GOT3 (cell line): ENCODE results near the gene RNF152.
"Not testable (repeated sequence)": the region's sequence is repeated elsewhere in the genome, so short reads cannot be mapped to it uniquely, and the experiment has no call there.

ENCODE experiments used
- DNase-seq: peaks from one replicate; lab custom pipeline; 2025; ENCODE audit warnings: mixed read lengths; lab: John Stamatoyannopoulos, UW

RNF152 gene

DNA sequence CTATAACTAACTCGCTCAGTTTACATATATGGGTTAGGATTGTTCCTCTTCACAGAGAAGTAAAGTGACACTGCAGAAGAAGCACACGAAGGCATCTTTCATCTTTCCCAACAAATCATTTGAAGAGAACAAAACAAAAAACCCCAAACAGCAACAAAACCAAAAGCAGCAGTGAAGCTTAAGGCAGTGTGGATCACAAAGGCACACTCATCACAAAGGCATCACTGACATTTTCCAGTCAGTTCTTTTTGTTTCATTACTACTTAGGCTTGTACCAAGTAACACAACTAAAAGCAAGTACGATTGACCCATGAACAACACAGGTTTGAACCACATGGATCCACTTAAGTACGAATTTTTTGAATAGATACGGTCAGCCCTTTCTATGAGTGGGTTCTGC, 75.7 kb downstream of the RNF152 start:
- no peak for DNase-seq

DNA sequence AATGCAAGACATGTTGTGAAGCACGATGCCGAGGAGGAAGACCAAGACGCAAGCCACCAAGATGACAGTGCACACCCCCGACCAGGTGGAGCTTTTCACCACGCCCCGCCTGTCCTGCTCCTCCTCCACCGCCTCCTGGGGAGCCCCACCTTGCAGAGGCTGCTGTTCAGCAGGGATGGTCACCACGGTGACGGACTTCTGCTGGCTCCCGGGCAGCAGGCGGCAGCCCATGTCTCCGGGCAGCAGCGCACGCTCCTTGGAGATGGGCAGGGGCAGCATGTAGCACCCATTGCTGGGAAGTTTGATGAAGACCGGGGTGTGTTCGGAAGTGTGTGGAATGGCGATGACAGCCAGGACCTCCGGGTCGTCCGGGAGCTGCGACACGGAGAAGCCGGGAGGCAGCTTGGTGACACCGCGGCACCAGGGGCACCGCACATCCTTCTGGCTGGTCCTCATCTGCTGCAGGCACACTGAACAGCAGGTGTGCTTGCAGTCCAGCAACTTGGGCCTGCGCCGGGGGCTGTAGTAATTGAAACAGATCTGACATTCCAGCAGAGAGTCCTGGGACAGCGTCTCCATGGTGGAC, 76.8 kb downstream of the RNF152 start:
- DNase-seq, result no peak

DNA sequence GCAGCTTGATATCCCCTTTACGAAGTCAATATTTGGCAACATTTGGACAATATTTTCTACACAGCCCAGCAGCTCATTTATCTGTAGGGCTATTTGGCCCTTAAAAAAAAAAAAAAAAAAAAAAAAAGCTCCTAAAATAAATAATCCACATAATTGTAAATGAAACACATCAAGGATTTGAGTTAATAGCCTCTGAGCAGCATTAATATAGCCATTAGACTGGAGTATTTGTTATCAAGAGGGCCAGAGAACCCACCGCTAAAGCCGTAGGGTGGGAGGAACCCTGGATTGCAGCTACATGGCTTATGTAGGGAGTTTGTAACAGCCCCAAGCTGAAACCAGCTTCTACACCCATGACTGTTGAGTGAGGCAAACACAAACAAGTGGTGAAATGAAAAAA, 84.5 kb downstream of the RNF152 start:
- no peak for DNase-seq

DNA sequence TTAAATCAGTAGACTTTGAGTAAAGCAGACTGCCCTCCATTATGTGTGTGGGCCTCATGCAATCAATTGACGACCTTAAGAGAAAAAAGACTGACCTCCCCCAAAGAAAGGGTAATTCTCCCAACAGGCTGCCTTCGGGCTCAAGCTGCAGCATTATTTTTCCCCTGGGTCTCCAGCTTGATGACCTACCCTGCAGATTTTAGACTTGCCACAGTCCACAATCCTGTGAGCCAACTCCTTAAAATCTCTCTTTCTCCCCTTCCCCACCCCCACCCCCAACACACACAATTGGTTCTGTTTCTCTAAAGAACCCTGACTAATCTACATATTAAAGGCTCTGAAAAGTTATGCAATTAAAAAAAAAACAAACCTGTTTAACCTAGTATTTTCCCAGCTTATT, 89.4 kb downstream of the RNF152 start:
- DNase-seq, result no peak

DNA sequence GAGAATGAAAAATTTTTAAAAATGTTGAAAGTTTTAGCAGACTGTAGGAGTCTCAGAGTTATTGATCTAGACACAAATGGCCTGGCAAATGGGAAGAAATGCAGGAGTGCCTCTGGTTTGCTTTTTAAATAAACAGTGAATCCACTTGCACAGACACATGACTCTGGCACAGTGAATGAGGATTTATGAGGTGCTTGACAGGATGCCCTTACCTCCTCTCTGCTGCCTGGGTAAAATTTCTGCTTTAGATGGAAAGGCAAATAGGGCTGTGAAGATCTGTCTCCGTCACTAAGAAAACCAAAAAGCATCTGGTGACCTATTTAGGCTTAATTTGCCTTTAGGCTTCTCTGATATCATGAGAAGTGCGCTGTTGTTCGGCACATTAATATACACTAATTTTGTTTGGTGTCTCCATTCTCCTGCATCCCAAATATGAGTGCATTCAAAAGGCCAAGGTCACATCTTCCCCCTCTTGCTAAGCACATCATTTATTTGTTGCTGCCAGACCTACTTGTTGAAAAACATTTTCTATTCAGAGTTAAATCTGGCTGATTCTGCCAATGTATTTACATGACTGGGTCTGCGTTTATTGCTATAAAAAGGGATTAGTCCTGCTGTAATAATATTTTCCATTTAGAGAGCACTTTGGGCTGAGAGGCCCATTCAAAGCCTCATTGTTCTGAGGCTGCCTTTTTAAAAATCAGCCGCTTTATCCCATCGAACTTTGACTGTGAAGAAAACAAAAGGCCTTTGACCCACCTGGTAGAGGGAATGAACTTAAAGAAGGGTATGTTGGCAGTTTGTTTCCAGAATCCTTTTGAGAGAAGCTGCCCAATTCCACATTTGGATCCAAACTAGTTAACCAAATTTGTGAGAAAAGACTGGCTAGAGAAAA, 94.9 kb downstream of the RNF152 start:
- DNase-seq, result no peak

DNA sequence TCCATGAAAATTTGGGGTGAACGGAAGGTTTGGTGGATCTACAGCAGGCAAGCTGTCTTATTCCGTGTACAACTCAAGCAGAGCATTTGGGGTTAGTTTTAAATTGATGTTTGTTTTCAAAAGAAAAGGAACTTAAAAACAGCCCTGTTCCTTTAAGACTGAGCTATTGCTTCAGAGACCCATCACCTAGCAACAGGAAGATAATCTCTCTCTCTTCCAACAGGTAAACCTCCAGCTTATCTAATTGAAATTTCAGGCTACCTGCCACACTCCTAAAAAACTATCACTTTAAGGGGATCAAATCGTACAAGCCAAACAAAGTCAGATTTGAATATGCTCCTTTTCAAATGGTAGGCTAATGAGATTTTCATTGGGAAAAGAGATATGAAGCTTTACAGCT, 101.8 kb downstream of the RNF152 start:
- no peak for DNase-seq

DNA sequence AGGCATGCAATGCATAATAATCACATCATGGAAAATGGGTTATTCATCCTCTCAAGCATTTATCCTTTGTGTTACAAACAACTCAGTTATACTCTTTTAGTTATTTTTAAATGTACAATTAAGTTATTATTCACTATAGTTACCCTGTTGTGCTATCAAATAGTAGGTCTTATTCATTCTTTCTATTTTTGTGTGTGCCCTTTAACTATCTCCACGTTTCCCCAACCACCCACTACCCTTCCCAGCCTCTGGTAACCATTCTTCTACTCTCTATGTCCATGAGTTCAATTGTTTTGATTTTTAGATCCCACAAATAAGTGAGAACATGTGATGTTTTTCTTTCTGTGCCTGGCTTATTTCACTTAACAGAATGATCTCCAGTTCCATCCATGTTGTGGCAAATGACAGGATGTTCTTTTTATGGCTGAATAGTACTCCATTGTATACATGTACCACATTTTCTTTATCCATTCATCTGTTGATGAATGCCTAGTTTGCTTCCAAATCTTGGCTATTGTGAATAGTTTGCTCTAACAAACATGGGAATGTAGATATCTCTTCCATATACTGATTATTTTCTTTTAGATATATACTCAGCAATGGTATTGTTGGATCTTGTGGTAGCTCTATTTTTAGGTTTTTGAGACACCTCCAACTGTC, 105.7 kb downstream of the RNF152 start:
- not testable (repeated sequence) for DNase-seq

DNA sequence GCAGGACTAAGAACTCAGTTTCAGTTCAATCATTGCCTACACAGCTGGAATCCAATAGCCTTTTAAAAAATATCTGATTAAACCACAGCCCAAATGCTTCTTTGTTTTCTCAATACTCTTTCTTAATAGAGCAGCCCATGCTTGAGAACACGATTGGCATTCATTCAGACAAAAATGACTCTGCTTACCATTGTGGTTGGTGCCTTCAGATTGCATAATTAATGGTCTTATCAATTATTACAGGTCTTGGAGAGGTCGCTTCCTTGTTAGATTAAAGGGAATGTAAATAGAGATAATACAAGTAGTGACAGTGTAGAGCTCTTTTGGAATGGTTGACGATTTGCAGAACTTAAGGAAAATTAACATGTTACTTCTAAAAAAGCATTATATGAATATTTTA, 107.2 kb downstream of the RNF152 start:
- DNase-seq, result no peak

DNA sequence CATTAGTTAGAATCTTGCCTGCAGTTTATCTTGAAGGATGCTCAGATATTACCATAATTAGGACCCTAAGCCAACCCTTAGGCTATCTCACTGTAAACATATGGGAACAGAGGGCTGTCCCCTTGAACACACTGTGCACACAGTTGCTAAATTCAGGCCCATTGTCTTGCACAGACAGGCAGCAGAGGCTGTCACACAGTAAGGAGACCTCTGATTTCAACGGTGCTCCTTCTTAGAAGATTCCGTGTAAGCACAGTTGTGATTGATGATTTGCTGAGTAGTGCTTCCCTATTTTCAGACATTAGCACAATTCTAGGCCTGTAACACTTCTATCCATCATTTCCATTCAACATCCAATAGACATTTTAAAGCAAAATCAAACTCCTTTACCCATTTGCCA, 108.0 kb downstream of the RNF152 start:
- no peak for DNase-seq

DNA sequence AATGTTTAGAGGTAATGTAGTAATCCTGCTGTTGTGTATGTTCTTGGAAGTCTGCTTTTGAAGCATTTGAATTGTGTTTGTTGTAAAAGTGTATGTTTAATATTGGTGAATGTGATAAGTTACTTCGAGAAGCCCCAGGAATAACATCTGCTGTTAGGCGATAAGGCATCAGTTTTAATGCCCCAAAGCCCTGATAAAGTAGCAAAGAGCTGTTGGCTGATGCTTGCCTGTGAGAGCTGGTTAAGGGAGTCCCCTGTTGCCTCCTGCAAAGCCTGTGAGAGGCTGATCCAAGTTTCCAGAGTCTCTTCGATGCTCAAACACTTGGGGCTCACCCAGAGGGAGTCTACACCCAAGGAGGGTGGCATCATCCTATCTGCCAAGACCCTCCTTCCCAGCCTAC, 110.3 kb downstream of the RNF152 start:
- no peak for DNase-seq

DNA sequence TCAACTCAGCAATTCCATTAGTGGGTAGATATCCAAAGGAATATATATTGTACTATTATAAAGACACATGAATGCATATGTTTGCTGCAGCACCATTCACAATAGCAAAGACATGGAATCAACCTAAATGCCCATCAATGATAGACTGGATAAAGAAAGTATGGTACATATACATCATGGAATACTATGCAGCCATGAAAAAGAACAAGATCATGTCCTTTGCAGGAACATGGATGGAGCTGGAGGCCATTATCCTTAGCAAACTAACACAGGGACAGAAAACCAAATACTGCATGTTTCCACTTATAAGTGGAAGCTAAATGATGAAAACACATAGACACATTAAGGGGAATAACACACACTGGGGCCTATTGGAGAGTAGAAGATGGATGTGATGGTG, 116.6 kb downstream of the RNF152 start:
- DNase-seq, result not testable (repeated sequence)

DNA sequence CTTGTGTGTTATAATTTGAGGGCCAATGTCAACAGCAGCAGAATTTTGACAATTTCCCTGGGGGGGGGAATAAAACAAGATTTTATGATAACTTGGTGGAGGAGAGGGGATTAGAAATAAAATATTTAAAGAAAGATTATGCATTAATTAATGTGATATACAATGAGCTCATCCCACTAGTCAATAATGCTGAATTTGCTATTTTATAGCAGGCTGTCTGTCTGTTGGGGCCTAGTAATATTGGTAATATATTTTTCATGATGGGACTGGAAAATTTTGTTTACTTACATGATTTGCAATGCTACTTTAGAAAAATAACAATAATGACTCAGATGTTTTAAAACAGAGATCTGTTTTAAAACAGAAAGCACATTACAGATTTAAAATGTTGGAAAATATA, 118.0 kb downstream of the RNF152 start:
- DNase-seq, result no peak

DNA sequence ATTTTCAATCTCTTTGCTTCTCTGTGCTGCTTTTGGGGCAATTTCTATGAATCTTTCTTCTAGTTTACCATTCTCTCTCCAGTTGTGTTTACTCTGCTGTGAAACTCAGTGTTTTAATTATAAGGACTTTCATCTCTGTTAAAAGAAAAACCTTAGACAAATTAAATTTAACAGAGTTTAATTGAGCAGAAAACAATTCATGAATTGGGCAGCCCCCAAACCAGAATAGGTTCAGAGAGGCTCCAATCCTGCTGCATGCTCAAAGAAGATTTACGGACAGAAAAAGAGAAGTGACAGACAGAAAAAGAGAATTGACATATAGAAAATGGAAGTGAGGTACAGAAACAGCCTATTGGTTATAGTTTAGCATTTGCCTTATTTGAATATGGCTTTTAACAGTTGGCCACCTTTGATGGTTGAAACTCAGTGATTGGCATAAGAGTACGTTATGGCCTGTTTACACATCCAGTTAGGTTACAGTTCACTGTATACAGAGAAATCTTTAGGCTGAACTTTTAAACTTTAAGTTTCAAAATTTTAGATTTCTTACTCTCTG, 120.4 kb downstream of the RNF152 start:
- no peak for DNase-seq

DNA sequence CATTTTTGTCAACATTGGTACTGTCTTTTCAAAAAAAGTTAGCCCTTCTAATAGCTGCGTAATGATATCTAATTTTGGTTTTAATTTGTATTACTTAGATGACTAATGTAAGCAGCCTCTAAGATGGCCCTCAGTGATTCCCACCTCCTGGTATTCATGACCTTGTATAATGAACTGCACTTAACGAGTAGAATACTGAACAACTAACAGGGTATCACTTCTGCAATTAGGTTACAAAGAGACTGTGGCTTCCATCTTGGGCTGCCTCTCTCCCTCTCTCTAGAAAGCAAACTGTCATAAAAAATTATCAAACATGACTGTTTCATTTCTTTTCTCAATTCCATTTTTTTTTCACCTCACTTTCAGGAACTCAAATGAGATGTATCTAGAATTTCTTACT, 120.9 kb downstream of the RNF152 start:
- no peak for DNase-seq

DNA sequence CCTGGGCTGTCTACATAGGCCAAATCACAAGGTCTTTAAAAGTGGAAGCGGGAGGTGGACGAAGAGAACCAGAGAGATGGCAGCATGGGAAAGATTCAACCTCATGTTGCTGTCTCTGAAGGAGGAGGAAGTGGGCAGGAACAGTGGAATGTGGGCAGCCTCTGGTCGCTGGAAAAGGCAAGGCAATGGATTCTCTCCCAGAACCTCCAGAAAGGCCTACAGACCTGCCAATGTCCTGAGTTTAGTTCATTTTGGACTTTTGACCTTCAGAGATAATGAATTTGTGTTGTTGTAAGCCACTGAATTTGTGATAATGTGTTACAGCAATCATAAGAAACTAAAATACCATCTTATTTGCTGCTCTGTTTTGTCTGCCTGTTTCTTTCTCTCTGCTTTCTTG, 122.5 kb downstream of the RNF152 start:
- no peak for DNase-seq

DNA sequence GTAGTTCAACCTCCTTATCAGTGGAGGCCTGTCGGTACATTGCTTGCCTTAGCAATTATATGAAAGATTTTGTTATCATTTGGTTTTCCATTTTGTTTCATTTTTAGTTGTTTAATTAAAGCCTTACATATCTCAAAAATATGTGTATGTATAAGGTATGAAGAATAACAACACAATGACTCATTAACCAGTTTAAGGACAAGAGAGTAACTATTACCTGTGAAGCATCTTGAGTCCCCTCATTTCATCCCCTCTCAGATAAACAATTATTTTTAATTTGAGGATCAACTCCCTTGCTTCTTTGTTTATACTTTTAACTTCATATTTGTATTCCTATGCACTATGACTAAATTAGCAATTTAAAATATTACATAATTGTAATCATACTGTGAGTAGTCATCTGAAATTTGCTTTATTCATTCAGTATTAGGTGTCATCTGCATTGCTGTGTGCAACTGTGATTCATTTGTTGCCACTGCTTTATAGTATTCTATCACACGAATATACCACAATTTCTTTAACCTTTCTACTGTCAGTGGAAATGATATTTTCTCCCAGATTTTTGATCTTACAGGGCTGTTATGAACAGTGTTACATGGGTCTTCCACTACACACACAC, 126.4 kb downstream of the RNF152 start:
- DNase-seq, result no peak

DNA sequence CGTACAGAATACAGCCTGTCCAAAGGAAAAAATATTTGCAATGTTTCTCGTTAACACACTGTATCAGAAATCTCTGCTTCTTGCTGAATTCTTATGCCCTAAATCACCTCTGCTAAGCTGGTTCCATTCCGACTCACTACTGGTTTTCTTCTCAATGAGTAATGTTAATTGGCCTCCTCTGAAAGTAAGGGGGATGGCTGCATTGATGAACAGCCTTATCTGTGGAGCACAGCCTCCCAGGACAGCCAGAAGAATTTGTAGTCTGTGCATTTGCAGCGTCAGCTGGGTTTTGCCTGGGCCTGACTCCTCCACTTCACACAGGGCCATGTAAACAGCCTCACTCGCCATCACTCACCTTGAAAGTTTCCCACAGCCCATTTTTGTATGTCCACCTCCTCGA, 127.7 kb downstream of the RNF152 start:
- no peak for DNase-seq

DNA sequence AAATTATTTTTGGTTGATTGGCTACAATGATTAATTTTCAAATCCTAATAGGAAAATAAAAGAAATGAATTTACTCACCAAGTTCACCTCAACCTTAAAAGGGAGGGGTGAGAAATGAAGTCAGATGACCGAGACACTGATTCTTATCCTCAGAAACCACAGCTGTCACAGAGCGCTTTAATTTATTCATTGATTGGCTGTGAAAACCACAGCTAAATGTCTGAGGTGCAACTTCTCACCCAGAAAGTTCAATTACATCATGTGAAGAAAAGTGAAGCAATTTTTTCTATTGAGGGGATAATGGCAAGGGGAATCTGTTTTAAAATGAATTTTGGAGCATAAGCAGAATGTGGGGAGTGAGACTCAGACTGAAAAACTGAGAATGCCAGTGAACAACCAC, 128.4 kb downstream of the RNF152 start:
- no peak for DNase-seq

DNA sequence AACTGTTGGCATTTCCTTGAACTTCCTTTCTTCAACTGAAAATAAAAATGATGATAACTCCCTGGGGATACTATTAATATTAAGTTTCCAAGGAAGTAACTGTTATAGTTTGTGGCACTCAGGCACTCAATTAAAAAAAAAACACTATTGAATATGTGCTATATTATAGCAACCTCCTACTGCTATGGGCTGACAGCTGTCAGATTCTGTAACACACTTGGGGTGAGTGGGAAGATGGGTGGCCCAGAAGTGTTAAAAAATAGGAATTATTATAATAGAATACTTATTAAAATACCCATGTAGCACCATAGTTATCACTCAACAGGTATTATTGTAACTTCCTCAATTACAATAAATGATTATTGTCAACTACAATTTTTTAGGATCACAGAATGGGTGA, 130.9 kb downstream of the RNF152 start:
- no peak for DNase-seq
